GM21360 (cell line): ENCODE data around the gene CEMIP.

ENCODE experiments used
- ATAC-seq: cut with Tn5 transposase; IDR thresholded peaks from one replicate; pipeline ENCODE4 v1.9.1; 2021; ENCODE audit warnings: mild to moderate bottlenecking, moderate library complexity; ENCODE audit not compliant: unreplicated experiment

The CEMIP gene

DNA sequence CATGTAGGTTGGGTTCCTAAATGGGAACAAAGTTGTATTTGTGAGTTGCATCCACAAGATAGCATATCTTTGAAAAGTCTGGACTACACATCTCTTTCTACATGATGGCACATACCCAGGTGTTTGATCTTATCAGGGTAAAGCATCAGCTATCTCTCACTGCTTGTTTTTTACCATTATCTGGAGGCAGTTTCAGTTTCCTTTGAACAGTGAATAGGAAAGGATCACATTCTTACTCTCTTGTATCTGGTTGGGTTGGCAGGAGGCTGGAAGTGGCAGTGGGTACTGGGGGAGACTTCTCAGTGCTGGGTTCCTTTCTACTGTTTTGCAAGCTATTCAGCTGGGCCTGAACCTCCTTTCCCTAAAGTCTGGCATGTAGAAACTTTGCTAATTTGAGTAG, 4.1 kb downstream of the CEMIP start:
- no peak for ATAC-seq

GRCh38 chr15:80785335-80785734, 6.2 kb downstream of the CEMIP start:
- no peak for ATAC-seq

GRCh38 chr15:80785811-80786354, 6.7 kb downstream of the CEMIP start:
- no peak for ATAC-seq

DNA sequence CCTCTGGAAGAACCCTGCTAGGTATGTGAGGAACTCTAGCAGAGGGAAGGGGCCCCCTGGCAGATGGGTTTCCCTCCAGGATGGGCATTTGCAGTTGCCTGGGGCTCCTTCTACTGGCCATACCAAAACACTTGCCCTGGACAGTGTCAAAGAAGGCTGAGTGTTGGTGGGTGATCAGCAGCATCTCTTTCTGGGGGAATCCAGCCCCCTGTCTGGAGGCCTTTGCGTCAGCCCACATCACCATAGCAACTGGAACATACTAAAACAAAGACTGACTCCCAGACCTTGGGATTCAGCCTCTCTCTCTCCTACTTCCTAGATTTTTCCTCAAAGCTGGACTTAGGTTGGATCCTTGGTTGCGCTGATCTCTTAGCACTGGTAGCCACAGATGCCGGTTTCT, 8.1 kb downstream of the CEMIP start:
- no peak for ATAC-seq

GRCh38 chr15:80788536-80788935, 9.4 kb downstream of the CEMIP start:
- no peak for ATAC-seq

DNA sequence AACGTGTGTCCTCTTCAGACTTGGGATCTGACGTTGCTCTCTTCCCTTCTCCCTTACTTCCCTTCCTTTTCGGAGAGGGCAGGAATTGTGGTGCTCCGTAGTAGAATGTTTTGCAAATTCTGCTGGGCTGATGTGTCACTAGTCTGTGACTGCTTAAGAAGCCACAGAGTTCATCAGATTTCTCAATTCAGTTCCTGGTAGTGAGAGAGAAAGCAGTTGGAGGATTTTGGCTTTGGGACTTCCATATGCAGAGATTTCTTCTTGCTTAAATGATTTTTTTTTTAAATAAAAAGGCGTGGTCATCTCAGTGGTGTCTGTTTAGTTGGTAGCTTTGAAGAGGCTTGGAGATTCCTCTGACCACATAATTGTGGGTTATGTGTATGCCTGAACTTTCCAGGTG, 10.1 kb downstream of the CEMIP start:
- ATAC-seq: no peak

GRCh38 chr15:80789796-80790195, 10.6 kb downstream of the CEMIP start:
- no peak for ATAC-seq

DNA sequence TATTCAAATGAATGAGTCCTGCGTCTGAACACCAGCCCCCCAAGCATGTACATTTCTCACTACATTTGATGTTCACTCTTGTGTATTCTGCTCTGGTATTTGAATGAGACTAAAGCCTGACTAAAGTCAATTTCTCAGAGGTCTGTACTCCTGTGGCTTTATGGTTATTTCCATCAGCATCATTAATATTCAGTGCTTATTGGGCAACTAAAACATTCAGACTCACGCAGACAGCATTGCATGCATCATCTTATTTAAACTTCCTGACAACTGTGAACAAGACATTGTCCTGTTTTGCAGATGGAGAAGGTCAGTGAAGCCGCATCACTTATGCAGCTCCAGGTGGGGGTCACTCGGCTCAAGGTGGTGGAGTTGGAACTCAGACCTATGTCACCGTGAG, 11.1 kb downstream of the CEMIP start:
- no peak for ATAC-seq

- no peak for ATAC-seq
These were observed 11.8 kb downstream of the CEMIP start for GRCh38 chr15:80791004-80791403.

DNA sequence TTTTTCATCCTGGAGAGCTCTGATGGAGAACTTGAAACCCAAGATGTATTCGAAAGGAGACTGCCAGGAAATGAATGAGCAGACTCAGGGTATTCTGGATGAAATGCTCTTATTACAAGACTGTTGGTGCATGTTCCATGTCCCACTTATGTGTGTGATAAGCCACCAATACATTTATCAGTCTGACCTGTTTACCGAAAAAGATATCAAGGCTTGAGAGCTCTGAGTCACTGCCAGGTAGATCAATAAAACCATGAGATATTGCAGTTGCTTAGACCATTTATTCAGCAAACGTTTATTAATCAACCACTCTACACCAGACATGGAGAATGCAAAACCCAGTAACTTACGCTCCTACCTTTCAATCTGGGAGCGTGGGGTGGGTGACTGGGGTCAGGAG, 17.2 kb downstream of the CEMIP start:
- ATAC-seq: no peak

GRCh38 chr15:80798911-80799310, 19.7 kb downstream of the CEMIP start:
- no peak for ATAC-seq

- no peak for ATAC-seq
These were observed 20.9 kb downstream of the CEMIP start for GRCh38 chr15:80800067-80800466.

DNA sequence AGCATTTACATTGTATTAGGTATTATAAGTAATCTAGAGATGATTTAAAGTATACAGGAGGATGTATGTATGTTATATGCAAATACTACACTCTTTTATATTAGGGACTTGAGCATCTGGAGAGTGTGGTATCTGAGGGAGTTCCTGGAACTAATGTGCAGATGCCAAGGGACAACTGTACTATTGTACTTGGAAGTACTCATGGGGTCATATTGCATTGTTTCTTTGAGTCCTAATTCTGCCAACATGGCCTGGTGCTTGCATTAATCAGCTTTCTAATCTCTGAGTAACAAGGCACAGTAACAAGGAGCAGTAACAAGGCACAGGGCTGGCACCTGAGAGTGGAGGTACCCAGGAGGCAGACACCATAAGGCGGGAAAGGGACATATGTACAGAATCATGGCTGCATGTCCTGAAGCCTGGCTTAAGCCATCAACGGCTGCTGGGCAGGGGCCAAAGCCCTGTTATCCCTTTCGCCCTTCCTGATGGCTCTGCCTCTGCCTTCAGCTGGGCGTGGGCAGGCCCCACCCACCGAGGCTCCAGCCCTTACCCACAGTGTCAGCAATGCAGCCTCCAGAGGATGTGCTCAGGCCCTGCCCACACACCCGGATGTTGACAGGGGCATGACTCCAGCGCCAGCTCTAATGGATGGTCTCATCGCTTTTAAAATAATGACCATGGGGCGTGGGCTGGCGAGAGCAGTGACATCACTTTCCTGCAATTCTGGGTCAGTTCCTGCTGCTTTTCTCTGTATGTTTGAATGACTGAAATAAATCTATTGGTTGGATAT, 22.9 kb downstream of the CEMIP start:
- no peak for ATAC-seq

DNA sequence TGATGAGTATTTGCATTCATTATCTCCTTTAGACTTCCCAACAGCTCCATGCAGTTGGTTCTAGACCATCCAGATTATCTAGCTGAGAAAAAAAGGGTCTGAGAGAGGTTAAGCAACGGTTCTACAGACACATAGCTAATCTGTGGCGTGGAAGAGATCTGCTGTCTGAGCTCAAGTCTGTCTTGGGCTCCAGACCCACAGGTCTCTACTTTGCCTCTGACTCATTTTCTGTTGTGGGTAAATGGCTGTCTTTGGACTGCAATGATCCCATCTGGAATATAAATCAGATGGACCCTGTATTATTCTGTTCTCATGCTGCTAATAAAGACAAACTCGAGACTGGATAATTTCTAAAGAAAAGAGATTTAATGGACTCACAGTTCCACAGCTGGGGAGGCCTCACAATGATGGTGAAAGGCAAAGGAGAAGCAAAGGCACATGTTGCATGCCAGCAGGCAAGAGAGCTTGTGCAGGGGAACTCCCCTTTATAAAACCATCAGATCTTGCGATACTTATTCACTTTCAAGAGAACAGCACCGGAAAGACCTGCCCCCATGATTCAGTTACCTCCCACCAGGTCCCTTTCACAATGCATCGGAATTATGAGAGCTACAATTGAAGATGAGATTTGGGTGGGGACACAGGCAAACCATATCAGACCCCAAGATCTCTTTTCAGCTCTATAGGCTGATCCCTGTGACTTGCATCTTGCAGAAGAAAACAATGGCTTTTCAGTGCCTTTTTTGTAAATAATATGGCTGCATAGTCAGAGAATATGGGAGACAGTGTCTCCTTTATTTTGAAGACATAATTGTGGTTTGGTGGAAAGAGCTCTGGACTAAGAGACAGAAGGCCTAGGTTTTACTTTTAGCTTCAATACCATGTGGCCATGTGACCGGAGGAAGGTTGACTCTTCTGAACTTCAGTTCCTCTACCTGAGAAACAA, 24.7 kb downstream of the CEMIP start:
- ATAC-seq: no peak

- ATAC-seq: no peak
These were observed 25.9 kb downstream of the CEMIP start for GRCh38 chr15:80804970-80805495.

DNA sequence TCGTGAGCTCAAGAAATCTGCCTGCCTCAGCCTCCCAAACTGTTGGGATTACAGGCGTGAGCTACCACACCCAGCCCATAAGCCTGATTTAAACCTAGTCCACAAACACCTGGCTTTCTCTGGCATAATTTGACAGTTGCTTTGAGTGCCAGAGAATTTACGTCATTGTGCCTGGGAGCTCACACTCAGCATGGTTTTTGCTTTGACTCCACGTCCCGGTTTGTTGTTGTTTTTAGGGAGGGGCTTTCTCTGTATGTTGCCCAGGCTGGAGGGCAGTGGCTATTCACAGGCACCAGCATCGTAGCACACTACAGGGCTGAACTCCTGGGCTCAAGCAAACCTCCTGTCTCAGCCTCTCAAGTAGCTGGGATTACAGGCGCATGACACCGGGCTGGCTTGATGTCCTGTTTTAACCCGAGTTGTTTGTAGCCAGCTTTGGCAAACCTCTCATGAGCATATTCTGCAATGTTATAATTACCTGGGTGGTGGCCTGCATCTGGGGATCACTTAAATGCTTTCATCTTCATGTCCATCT, 32.7 kb downstream of the CEMIP start:
- no peak for ATAC-seq

GRCh38 chr15:80815106-80815505, 35.9 kb downstream of the CEMIP start:
- ATAC-seq: no peak

DNA sequence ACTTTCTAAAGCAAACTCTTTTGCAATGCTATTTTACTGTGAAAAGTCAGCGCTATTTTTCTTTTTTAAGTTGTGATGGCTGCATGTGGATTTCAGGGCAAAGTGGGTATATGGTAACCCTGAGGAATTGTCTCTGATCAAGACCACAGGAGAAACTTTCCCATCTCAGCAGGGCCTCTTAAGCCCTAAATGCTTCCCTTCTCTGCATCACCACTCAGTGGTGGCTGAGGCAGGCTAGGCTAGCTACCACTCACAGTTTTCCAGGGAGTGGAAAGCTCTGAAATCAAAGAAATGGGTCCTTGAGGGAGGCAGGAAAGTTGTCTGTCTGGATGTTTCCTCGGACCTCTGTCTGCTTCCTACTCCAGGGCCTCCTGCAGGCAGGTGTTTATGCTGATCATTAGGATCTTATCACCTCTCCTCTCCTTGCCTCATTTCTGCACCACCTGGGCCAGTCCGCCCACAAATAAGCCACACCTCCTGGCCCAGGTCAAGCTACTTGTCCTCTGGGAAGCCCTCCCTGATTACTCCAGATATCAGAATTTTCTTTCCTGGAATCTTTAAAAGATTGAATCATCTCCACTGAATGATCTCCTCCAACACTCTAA, 37.0 kb downstream of the CEMIP start:
- ATAC-seq: no peak

DNA sequence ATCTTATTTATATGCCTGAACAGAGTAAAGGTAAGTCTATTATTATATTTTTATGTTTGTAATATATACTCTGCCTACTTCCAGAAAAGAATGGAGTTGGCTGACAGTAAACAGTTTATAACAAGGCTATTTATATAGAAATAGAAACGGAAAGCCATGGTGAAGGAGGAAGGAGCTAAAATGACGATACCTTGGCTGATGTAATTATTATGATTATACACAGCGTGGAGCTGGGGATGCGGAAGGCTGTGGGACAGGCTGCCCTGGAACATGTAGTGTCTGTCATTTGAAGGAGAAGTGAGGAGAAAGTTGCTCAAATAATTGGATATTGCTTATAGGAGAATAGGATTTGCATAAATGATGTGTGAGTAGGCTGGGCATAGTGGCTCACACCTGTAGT, 37.8 kb downstream of the CEMIP start:
- no peak for ATAC-seq

DNA sequence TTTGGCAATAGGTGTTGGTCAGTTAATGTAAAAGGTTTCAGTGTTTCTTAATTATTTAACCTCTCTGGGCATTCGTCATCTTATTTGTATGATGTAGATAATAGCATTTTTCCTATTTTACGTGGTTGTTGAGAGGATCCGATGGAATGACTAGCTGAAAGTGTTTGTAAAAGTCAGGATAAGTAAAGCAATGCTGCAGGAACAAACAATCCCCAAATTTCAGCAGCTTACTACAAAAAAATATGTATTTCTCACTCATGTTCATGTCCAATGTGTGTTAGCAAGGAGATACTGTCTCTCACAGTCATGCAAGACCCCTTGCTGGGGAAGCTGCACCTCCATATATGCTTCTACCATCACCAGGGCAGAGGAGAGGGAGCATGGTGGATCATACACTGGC, 38.7 kb downstream of the CEMIP start:
- ATAC-seq: no peak

DNA sequence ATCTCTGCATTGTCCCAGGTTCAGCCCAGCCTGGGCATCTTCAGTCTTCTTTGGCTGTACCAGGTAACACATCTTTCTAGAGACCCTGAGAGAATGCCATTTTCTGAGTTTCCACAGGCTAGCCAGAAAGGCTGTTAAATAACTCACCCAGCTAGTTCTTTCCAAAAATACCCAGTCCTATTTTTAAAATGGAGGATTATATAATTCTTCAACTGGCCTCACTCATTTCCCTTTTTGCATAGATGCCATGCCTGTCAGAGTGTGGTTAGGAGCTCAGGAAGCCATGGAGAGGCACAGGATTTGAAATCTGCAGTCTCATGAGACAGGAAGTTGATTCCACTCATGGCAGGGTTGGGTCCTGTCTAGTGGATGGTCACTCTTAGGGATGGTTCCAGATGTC, 39.8 kb downstream of the CEMIP start:
- ATAC-seq: no peak
